Thoracic aorta (tissue), 2 donors: ENCODE data around the gene RNF152. TPM values are rescaled to one million over a fixed set of nuclear protein-coding genes. Genes with fewer than 3 reads are reported as not detected.

Experiments used
- ATAC-seq: fragments of 150-250 bp; one replicate; pipeline ENCODE4 v1.8.0; 2017; ENCODE audit warnings: low read depth; ENCODE audit not compliant: insufficient number of reproducible peaks, low FRiP score
- DNase-seq: peaks from one replicate; pipeline ENCODE4 v3.0.0-alpha.2; 2020; ENCODE audit warnings: low spot score
- H3K27ac ChIP-seq, 2 donors: fragments of 200-600 bp; sonication (generic); 1 replicate in 1 of 2; 2 replicates in 1 of 2; pipeline ENCODE4 v1.5.1; 2016; ENCODE audit warnings: mild to moderate bottlenecking in 2 of 2, moderate library complexity in 2 of 2
- H3K27me3 ChIP-seq: fragments of 200-600 bp; sonication (generic); replicated peaks from 2 replicates; pipeline ENCODE4 v1.6.0; 2016; ENCODE audit warnings: mild to moderate bottlenecking; ENCODE audit not compliant: insufficient read depth
- H3K36me3 ChIP-seq: fragments of 200-600 bp; sonication (generic); one replicate; pipeline ENCODE4 v1.5.1; 2016
- H3K4me1 ChIP-seq, 2 donors: fragments of 200-600 bp; sonication (generic); 1 replicate in 1 of 2; 2 replicates in 1 of 2; pipeline versions ENCODE4 v1.5.1 to v1.6.0; 2016; ENCODE audit warnings: low read depth in 2 of 2, mild to moderate bottlenecking in 1 of 2; ENCODE audit not compliant: control insufficient read depth in 1 of 2
- H3K4me3 ChIP-seq: fragments of 200-600 bp; sonication (generic); 2 replicates; pipeline ENCODE4 v1.5.1; 2016; ENCODE audit warnings: mild to moderate bottlenecking
- H3K9me3 ChIP-seq: fragments of 200-600 bp; sonication (generic); 2 replicates; pipeline ENCODE4 v1.5.1; 2016
- total RNA-seq, 2 donors: library from RNA; depleted of rRNA; stranded (reverse); fragments of >200 nt; gene quantifications; one replicate each; pipeline versions ENCODE4 v1.1.0 to v1.2.3, GENCODE V29; 2016
- TF ChIP-seq, protein P1 (sequence below): fragments of 200-600 bp; sonication (generic); IDR thresholded peaks from one replicate; pipeline ENCODE4 v1.5.1; 2019; ENCODE audit warnings: antibody characterized with exemption

The RNF152 gene
- total RNA-seq, 2 donors from 2014 or later: 30.5 to 57.7 TPM

DNA sequence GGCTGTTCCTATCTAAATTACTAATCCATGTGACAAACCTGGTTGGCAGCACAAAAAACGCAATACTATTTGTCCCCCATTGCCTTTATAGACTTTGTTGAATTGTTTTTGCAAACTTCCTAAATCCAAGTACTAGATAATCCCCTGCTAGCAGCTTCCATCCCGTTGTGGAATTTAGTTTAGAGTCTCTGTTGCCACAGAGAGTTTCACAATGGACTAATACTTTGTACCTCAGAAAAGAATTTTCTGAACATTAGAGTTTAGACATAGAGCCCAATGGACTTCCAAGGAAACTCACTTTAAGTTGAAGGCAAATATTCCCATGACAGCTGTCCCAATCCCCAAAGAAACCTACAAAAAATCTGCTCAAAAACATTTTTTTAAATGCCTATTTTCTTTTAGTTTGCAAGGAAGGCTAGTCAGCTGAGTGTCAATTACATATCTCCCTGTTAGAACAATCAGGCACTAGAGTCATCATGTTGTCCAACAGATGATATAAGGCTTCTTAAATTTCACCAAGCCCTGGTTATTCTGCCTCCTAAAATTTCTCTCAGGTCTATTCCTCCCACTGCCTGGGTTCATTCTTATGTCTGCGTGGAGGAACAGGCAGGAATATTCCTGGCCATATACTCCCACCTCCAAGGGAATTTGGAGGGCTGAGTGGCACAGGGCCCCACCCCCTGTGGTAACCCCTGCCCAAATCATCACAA, 27.2 kb downstream of the RNF152 start:
- no peak for ATAC-seq
- H3K27me3 ChIP-seq: no peaks in the 10 kb centered on the region
- H3K4me3 ChIP-seq: no peak overlapping the region
- TF ChIP-seq, protein P1, sequence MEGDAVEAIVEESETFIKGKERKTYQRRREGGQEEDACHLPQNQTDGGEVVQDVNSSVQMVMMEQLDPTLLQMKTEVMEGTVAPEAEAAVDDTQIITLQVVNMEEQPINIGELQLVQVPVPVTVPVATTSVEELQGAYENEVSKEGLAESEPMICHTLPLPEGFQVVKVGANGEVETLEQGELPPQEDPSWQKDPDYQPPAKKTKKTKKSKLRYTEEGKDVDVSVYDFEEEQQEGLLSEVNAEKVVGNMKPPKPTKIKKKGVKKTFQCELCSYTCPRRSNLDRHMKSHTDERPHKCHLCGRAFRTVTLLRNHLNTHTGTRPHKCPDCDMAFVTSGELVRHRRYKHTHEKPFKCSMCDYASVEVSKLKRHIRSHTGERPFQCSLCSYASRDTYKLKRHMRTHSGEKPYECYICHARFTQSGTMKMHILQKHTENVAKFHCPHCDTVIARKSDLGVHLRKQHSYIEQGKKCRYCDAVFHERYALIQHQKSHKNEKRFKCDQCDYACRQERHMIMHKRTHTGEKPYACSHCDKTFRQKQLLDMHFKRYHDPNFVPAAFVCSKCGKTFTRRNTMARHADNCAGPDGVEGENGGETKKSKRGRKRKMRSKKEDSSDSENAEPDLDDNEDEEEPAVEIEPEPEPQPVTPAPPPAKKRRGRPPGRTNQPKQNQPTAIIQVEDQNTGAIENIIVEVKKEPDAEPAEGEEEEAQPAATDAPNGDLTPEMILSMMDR: no peak
- H3K36me3 ChIP-seq: no peaks in the 10 kb centered on the region
- no peak overlapping the region for H3K27ac ChIP-seq
- peaks cover 8 to 11% of the 10 kb centered on the region in 2 donors for H3K4me1 ChIP-seq
- no peak for DNase-seq
- H3K9me3 ChIP-seq: no peaks in the 10 kb centered on the region

- DNase-seq: no peak
- no peaks in the 10 kb centered on the region for H3K36me3 ChIP-seq
- no peak overlapping the region for H3K4me3 ChIP-seq
- no peaks in the 10 kb centered on the region for H3K9me3 ChIP-seq
- no peaks in the 10 kb centered on the region for H3K27me3 ChIP-seq
- ATAC-seq: no peak
- TF ChIP-seq, protein P1: no peak
- peaks cover 8 to 11% of the 10 kb centered on the region in 2 donors for H3K4me1 ChIP-seq
- H3K27ac ChIP-seq: no peak overlapping the region
These were observed 31.4 kb downstream of the RNF152 start for GRCh38 chr18:61861372-61861771.

- H3K36me3 ChIP-seq: no peaks in the 10 kb centered on the region
- no peak for ATAC-seq
- TF ChIP-seq, protein P1: no peak
- no peak overlapping the region for H3K27ac ChIP-seq
- H3K27me3 ChIP-seq: no peaks in the 10 kb centered on the region
- DNase-seq: no peak
- H3K4me3 ChIP-seq: no peak overlapping the region
- H3K4me1 ChIP-seq: peaks cover under 1 to 4% of the 10 kb centered on the region in 2 donors
- no peaks in the 10 kb centered on the region for H3K9me3 ChIP-seq
These were observed 32.5 kb downstream of the RNF152 start for GRCh38 chr18:61860302-61860701.

- Histone ChIP-seq H3K27me3 (no peaks in the 10 kb centered on the region), H3K4me1 (peaks cover 0 to 14% of the 10 kb centered on the region in 2 donors), H3K9me3 (no peaks in the 10 kb centered on the region), H3K36me3 (no peaks in the 10 kb centered on the region), H3K27ac (no peak overlapping the region), H3K4me3 (no peak overlapping the region)
- TF ChIP-seq, protein P1: no peak
- DNase-seq: no peak
- no peak for ATAC-seq
These were observed 33.7 kb downstream of the RNF152 start for GRCh38 chr18:61859113-61859512.

DNA sequence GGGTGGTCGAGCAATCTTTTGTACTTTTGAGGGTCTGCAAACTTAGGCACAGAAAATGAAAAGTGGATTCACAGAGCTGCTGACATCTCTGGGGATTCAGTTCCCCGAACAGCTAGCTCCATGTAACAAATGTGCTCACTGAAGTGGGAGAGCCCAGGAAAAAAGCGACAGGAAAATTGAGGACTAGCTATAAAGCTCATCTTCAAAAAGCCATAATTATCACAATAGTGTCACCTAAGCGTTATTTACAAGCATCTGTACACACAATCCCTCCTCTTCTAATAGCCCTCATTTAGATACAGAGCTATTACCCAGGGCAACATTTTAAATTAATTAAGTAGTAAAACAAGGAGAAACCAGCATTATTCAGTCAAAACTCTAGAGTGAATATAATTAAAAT, 36.1 kb downstream of the RNF152 start:
- no peak for ATAC-seq
- no peak for DNase-seq
- H3K27ac ChIP-seq: no peak overlapping the region
- no peak overlapping the region for H3K4me3 ChIP-seq
- no peaks in the 10 kb centered on the region for H3K27me3 ChIP-seq
- no peaks in the 10 kb centered on the region for H3K36me3 ChIP-seq
- H3K4me1 ChIP-seq: peaks cover 4 to 37% of the 10 kb centered on the region in 2 donors
- TF ChIP-seq, protein P1: no peak
- H3K9me3 ChIP-seq: no peaks in the 10 kb centered on the region
